ENCODE results near the gene FUCA1.
"Not testable (repeated sequence)": the region's sequence is repeated elsewhere in the genome, so short reads cannot be mapped to it uniquely, and the experiment has no call there.

Gene FUCA1

DNA sequence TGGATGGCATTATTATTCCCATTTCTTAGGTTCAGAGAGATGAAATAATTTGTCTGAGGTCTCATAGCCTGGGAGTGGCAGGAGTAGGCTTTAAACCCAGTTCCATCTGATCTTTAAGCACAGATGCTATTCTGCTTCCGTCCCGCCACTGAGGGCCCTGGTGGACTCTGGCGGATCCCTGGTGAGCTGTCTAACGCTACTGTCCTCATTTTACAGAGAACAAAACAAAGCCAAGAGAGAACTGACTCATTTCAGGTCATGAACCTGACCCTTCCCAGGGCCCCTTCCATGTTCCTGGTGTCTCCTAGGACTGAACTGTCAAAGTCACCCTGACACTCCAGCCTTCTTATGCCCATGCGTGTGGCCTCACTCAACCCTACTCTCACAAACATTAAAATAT is 64.4 kb downstream of the FUCA1 start:
- TF ChIP-seq EZH2phosphoT487 (IDR thresholded peaks at IDR 0.05; ENCODE audit: low read depth) (no peak), CTCF (IDR thresholded peaks at IDR 0.05; ENCODE audit: low read depth, low read length) (no peak)
- no peak overlapping the region for H3K27ac ChIP-seq (ENCODE audit: low read length)
- H3K9ac ChIP-seq (ENCODE audit: low read length), result no peak overlapping the region

GRCh38 chr1:23802809-23803342 is 65.2 kb downstream of the FUCA1 start:
- not testable (repeated sequence) for H3K9me3 ChIP-seq (ENCODE audit: insufficient read depth, low read length); H3K79me2 ChIP-seq (ENCODE audit: low read length); H3K4me3 ChIP-seq (ENCODE audit: low read length); H2AFZ ChIP-seq (ENCODE audit: low read depth, low read length); H3K27ac ChIP-seq (ENCODE audit: low read length); H3K4me2 ChIP-seq (ENCODE audit: low read length); H3K9ac ChIP-seq (ENCODE audit: low read length); H3K4me1 ChIP-seq (ENCODE audit: low read length); H4K20me1 ChIP-seq (ENCODE audit: insufficient read depth, low read length); H3K36me3 ChIP-seq (replicated peaks; ENCODE audit: low read depth, low read length); H3K27me3 ChIP-seq (ENCODE audit: low read depth, low read length)

More for the DNA sequence above, 64.4 kb downstream of the FUCA1 start:
- Histone ChIP-seq H2AFZ (ENCODE audit: low read depth, low read length) (no peak overlapping the region), H3K27me3 (ENCODE audit: low read depth, low read length) (no peaks in the 10 kb centered on the region), H4K20me1 (ENCODE audit: insufficient read depth, low read length) (no peaks in the 10 kb centered on the region), H3K4me2 (ENCODE audit: low read length) (no peak overlapping the region), H3K9me3 (ENCODE audit: insufficient read depth, low read length) (no peaks in the 10 kb centered on the region), H3K4me3 (ENCODE audit: low read length) (no peak overlapping the region), H3K36me3 (replicated peaks; ENCODE audit: low read depth, low read length) (no peaks in the 10 kb centered on the region), H3K79me2 (ENCODE audit: low read length) (peaks cover 7% of the 10 kb centered on the region; the same call in 1 of the 2 replicates), H3K4me1 (ENCODE audit: low read length) (peaks cover 8% of the 10 kb centered on the region)

DNA sequence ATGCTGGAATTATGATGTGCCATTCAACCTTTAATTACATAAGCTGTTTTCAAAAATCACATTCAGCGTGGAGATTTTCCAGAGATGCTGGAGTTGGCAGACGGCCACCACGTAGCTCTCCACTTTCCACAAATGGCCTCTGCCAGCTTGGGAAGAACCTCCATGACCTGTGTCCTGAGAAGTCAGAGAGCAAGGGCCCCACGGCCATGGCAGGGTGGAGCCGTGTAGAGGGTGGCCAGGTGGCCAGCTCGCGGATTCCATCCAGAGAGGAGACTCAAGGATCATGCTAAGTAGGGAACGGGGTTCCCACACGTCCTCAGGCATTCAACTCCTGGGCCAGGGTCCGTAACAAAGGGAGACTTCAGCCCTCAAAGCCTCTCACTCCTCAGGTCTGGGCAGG is 66.2 kb downstream of the FUCA1 start:
- Histone ChIP-seq H3K9ac (ENCODE audit: low read length) (no peak overlapping the region), H3K79me2 (ENCODE audit: low read length) (peaks cover 7% of the 10 kb centered on the region; the same call in 1 of the 2 replicates), H3K36me3 (replicated peaks; ENCODE audit: low read depth, low read length) (no peaks in the 10 kb centered on the region), H3K4me1 (ENCODE audit: low read length) (peaks cover 8% of the 10 kb centered on the region), H3K27me3 (ENCODE audit: low read depth, low read length) (no peaks in the 10 kb centered on the region), H2AFZ (ENCODE audit: low read depth, low read length) (no peak overlapping the region), H3K4me3 (ENCODE audit: low read length) (no peak overlapping the region), H3K4me2 (ENCODE audit: low read length) (peak overlapping the region; percentile 68; the same call in 1 of the 2 replicates), H3K27ac (ENCODE audit: low read length) (no peak overlapping the region), H4K20me1 (ENCODE audit: insufficient read depth, low read length) (no peaks in the 10 kb centered on the region), H3K9me3 (ENCODE audit: insufficient read depth, low read length) (no peaks in the 10 kb centered on the region)
- TF ChIP-seq EZH2phosphoT487 (IDR thresholded peaks at IDR 0.05; ENCODE audit: low read depth), result no peak

- H4K20me1 ChIP-seq (ENCODE audit: insufficient read depth, low read length), result no peaks in the 10 kb centered on the region
- peaks cover 8% of the 10 kb centered on the region for H3K4me1 ChIP-seq (ENCODE audit: low read length)
- no peak overlapping the region for H3K27ac ChIP-seq (ENCODE audit: low read length)
- peak overlapping the region; percentile 68 for H3K4me2 ChIP-seq (ENCODE audit: low read length)
- no peaks in the 10 kb centered on the region for H3K36me3 ChIP-seq (replicated peaks; ENCODE audit: low read depth, low read length)
- no peak for TF ChIP-seq CTCF (IDR thresholded peaks at IDR 0.05; ENCODE audit: low read depth, low read length)
- H3K4me3 ChIP-seq (ENCODE audit: low read length), result peak overlapping the region; percentile 96
- peak overlapping the region; percentile 75 for H3K9ac ChIP-seq (ENCODE audit: low read length)
- H2AFZ ChIP-seq (ENCODE audit: low read depth, low read length), result no peak overlapping the region
- peaks cover 7% of the 10 kb centered on the region; the same call in 1 of the 2 replicates for H3K79me2 ChIP-seq (ENCODE audit: low read length)
- H3K27me3 ChIP-seq (ENCODE audit: low read depth, low read length), result no peaks in the 10 kb centered on the region
- no peaks in the 10 kb centered on the region for H3K9me3 ChIP-seq (ENCODE audit: insufficient read depth, low read length)
These were observed 66.7 kb downstream of the FUCA1 start for GRCh38 chr1:23801338-23801748.

DNA sequence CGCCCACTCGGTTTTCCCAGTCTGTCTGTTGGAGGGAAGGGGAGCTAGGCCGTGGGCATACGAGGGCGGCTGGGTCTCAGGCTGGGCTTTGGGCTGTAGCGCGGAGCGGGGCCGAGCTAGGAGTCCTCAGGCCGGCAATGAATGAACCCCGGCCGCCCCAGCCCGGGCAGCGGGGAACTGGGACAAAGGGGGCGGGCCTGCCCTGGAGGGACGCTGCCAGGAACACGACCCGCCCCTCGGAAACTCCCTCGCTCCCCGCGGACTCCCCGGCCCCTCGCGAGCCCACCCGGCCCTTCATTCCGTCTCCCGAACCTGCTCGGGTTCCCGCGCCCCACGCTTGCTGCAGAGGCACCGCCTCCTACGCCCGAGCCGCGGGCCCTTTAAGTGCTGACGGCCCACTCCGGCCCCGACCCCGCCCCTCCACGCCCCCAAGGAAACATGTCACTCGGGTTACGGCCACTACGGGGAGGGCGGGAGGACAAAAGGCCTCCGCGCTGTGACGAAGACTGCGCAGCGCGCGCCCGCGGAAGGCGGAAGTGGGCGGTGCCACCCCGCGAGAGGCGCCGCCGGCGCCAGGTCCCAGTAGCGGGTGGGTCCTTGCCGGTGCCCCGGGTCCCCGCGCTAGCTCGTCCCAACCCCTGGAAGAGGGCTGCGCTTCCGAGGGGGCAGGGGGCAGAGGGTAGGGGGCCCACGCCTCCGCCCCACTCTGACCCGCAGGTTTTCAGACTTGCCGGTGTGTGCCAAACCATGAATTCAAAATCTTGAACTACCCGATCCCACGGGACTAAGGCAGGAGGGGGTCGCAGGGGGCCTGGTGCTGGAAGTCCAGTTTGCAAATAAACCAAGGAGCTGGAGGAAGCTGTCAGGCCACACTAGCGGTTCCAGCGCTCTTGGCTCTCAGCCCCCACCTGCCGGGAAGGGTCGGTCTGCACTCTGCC is 67.4 kb downstream of the FUCA1 start, which contains the start of gene GALE:
TSS of gene GALE (minus strand) at position 355 of the 938 bp plus-strand sequence. CDS start 1,747 bp downstream, outside the sequence.
- Histone ChIP-seq H3K9ac (ENCODE audit: low read length) (peak within 1 kb of the TSS; percentile 75), H3K4me3 (ENCODE audit: low read length) (peak within 1 kb of the TSS; percentile 96), H3K79me2 (ENCODE audit: low read length) (peaks cover 7% of the 10 kb centered on the region; the same call in 1 of the 2 replicates), H2AFZ (ENCODE audit: low read depth, low read length) (no peak within 1 kb of the TSS), H4K20me1 (ENCODE audit: insufficient read depth, low read length) (no peaks in the 10 kb centered on the region), H3K36me3 (replicated peaks; ENCODE audit: low read depth, low read length) (no peaks in the 10 kb centered on the region), H3K27me3 (ENCODE audit: low read depth, low read length) (no peaks in the 10 kb centered on the region), H3K4me1 (ENCODE audit: low read length) (peaks cover 8% of the 10 kb centered on the region), H3K9me3 (ENCODE audit: insufficient read depth, low read length) (no peaks in the 10 kb centered on the region), H3K4me2 (ENCODE audit: low read length) (peak within 1 kb of the TSS; percentile 90), H3K27ac (ENCODE audit: low read length) (peak within 1 kb of the TSS; percentile 7)
- TF ChIP-seq EZH2phosphoT487 (IDR thresholded peaks at IDR 0.05; ENCODE audit: low read depth) (no peak), CTCF (IDR thresholded peaks at IDR 0.05; ENCODE audit: low read depth, low read length) (no peak)
